AG10803 (cell line): ENCODE measurements around the gene CFAP99.
"Not testable (repeated sequence)": the region's sequence is repeated elsewhere in the genome, so short reads cannot be mapped to it uniquely, and the experiment has no call there.

Source experiments
- DNase-seq: peaks from one replicate; pipeline ENCODE4 v3.0.0; 2010; ENCODE audit warnings: low read depth
- H3K4me3 ChIP-seq: 2 replicates; pipeline ENCODE4 v1.5.1; 2011; ENCODE audit warnings: mild to moderate bottlenecking, low read length, control low read depth
- CTCF ChIP-seq: conservative IDR thresholded peaks from 2 replicates; pipeline ENCODE4 v1.5.1; 2011; ENCODE audit warnings: mild to moderate bottlenecking, low read length, control low read depth, inconsistent platforms

Gene CFAP99

GRCh38 chr4:2425386-2426068 is 6.8 kb downstream of the CFAP99 start:
- no peak for TF ChIP-seq CTCF
- DNase-seq, result no peak
- H3K4me3 ChIP-seq, result no peak overlapping the region

- H3K4me3 ChIP-seq, result no peak overlapping the region
- no peak for DNase-seq
- TF ChIP-seq CTCF, result no peak
Observed at GRCh38 chr4:2426069-2426397, 7.3 kb downstream of the CFAP99 start.

- DNase-seq, result no peak
- TF ChIP-seq CTCF, result no peak
- no peak overlapping the region for H3K4me3 ChIP-seq
Observed at GRCh38 chr4:2426711-2427275, 8.0 kb downstream of the CFAP99 start.

- no peak overlapping the region for H3K4me3 ChIP-seq
- no peak for TF ChIP-seq CTCF
- DNase-seq, result no peak
Observed at GRCh38 chr4:2427383-2428334, 8.9 kb downstream of the CFAP99 start.

- no peak for TF ChIP-seq CTCF
- no peak overlapping the region for H3K4me3 ChIP-seq
- no peak for DNase-seq
Observed at GRCh38 chr4:2428496-2429213, 9.9 kb downstream of the CFAP99 start.

- DNase-seq, result peak; percentile 64
- H3K4me3 ChIP-seq, result not testable (repeated sequence)
Observed at GRCh38 chr4:2429945-2430757, 11.4 kb downstream of the CFAP99 start.
